Astrocyte of the spinal cord (primary cell): Measurements from ENCODE around the gene MMAB.

Experiments used
- DNase-seq: peaks from one replicate; pipeline ENCODE4 v3.0.0; 2011; ENCODE audit warnings: low read depth, low spot score
- H3K4me3 ChIP-seq: 2 replicates; pipeline ENCODE4 v1.5.1; 2011; ENCODE audit warnings: low read depth, mild to moderate bottlenecking, low read length, moderate library complexity
- in situ Hi-C: cut with HindIII; loops from 2 replicates; pipeline ENCODE4 v1.10.0; 2017; ENCODE audit warnings: low sequenced_read_pairs
- TF ChIP-seq, protein P1 (sequence below): IDR thresholded peaks from 2 replicates; pipeline ENCODE4 v1.5.1; 2012; ENCODE audit warnings: low read depth, mild to moderate bottlenecking, low read length, inconsistent platforms

Gene MMAB

DNA sequence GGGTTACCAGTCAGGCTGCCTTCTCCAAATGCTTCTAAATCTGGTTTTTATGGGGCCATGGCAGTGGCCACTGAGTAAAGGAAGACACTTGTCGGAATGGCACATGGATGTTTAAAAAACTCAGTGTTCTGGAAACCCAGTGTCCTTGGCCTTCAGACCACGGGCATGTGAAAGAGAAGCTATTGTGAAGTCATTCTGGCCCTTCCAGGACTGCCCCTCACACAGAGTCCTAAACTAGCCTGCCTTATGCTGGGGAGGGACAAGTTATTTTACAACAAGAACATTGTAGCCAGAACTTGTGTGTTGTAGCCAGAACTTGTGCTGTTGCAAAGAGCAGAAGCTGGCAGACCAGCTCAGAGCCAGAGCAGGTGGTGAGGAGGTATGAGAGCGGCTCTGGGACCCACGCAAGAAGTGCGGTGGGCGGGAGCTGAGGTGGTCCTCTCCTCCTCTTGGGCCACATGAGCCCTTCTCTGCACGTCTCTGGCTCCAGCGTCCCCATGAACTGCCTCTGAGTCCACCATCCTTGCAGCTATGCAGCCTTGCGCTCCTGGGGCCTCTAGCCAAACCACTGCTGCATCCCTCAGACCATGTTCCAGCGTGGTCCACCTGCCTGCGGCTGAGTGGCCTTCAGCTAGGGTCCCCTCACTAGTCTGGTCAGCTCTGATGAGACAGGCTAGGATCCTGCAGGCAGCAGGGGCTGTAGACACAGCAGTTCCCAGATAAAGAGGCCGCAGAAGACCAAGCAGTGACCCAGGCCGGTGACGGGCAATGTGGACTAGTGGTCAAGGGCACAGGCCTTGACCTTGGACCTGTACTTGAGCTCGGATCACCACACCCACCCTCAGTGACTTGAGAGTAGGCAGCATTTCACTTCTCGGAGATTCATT is 32.5 kb downstream of the MMAB start:
- H3K4me3 ChIP-seq: no peak overlapping the region
- no peak for DNase-seq
- in situ Hi-C loops: no loop called here
- TF ChIP-seq, protein P1, sequence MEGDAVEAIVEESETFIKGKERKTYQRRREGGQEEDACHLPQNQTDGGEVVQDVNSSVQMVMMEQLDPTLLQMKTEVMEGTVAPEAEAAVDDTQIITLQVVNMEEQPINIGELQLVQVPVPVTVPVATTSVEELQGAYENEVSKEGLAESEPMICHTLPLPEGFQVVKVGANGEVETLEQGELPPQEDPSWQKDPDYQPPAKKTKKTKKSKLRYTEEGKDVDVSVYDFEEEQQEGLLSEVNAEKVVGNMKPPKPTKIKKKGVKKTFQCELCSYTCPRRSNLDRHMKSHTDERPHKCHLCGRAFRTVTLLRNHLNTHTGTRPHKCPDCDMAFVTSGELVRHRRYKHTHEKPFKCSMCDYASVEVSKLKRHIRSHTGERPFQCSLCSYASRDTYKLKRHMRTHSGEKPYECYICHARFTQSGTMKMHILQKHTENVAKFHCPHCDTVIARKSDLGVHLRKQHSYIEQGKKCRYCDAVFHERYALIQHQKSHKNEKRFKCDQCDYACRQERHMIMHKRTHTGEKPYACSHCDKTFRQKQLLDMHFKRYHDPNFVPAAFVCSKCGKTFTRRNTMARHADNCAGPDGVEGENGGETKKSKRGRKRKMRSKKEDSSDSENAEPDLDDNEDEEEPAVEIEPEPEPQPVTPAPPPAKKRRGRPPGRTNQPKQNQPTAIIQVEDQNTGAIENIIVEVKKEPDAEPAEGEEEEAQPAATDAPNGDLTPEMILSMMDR: no peak

DNA sequence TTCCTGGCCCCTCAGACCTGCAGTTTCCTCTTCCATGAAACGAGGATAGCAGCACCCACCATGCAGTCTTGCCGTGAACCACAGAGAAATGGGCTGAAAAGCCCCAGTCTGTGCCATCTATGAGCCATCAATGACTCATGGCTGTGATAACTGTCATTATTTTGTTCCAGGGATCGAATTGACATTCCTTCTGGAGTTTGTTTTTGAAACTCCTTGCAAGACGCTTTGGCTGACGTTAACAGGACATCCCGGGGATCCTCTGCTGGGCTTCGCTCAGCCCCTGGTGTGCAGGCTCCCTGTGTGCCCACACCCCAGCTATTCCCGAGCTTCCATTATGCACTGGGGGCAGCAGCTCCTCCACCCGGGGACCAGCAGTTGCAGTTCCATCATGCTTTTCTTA is 33.8 kb downstream of the MMAB start:
- TF ChIP-seq, protein P1: no peak
- in situ Hi-C loops: no loop called here
- H3K4me3 ChIP-seq: no peak overlapping the region
- DNase-seq: peak; percentile 67

DNA sequence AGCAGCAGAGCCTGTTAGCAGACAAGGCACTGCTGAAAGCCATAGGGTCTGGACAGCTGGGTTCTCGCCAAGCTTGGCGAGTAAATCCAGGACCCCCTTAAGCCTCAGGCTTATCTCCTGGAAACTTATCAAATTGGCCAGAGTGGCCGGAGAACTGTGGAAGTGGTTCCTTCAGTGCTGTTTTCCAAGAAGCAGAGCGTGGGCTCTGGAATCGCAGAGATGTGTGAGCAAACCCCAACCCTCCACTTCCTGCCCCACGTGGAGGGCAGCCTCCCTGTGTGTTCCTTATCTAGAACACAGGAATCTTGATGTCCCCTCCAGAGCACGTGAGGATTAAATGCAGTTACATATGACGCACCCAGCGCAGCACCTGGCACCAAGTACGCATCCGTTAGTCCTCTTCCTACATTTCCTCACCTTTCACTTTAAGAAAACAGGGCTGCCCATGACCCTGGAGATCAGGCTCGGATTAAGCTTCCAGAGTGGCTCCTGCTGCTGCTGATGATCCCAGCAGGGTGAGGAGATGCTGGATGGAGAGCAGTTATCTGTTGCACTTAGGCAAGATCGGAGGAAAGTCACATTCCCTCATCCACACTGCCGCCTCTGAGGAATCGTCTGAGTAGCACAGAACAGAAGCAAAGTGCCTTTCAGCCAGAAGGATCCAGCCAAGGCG is 35.0 kb downstream of the MMAB start:
- DNase-seq: no peak
- no peak overlapping the region for H3K4me3 ChIP-seq
- in situ Hi-C loops: no loop called here
- TF ChIP-seq, protein P1: no peak

DNA sequence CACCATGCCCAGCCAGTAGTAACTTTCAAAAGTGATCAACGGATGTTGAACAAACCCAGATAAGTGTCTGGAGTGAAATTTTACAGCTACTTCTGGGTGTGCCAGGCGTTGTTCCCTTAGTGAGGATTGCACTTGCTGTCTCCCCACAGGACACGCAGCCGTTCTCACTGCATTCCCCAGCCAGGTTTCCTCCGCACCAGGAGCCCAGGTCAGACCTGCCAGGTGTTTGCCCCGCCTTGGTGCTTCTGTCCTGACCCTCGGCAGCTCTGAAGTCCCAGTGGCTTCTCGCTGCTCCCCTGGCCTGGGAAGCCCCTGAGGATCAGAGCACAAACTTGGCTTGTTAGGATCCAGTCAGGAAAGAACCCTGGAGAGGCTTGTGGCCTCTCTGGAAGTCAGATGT is 36.2 kb downstream of the MMAB start:
- in situ Hi-C loops: no loop called here
- TF ChIP-seq, protein P1: no peak
- H3K4me3 ChIP-seq: no peak overlapping the region
- no peak for DNase-seq

DNA sequence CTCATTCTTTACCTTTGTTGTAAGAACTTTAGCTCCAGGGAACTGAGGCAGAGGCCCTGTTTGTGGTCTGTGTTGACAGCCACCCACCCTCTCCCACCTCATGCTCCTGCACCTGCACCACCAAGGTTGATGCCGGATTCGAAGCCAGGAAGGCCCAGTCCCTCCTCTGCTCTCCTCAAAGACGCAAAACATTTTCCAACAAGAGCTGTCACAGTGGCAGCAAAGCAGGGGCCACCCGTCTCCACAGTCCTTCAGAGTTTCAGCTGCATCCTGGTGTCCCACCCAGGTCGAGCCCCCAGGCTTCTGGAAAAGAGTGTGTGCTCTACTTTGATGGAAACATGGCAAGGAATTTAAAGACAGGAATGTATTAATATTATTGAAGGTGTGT is 37.4 kb downstream of the MMAB start:
- in situ Hi-C loops: no loop called here
- TF ChIP-seq, protein P1: no peak

DNA sequence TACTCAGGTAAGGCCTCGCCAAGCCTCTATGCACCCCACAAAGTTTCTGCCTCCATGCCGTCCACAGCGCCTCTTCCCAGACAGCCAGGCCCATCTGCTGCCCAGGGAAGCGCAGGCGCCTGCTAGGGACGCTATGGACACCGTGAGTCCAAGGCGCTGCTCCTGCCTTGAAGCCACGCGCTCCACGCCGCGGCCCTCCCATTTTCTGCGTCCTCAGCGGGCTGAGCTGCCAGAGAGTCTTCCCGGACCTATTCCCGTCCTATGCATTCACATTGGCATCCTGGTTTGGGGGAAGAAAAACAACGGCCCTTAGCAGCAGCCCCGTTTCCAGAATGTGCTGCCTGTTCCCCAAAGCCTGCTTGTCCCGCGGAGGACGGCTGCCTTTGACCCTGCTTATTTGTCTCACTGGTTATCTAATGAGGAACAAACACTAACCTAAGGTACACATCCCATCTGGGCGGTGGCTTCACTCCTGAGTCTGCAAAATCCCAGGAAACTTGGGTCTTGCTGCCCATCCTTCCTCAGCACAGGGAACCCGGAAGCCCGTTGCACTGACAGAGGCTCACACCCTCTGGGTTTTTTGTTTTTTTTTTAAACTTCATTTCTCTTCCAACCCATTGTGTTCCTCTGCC is 38.0 kb downstream of the MMAB start:
- DNase-seq: no peak
- TF ChIP-seq, protein P1: no peak
- no peak overlapping the region for H3K4me3 ChIP-seq
- in situ Hi-C loops: no loop called here

More for the DNA sequence above, 37.4 kb downstream of the MMAB start:
- no peak for DNase-seq
- no peak overlapping the region for H3K4me3 ChIP-seq
